A673 (cell line): ENCODE data around the gene MX2.

ENCODE experiments used
- EZH2 ChIP-seq: fragments of 200-600 bp; sonication (generic); IDR thresholded peaks from 2 replicates; pipeline ENCODE4 v1.6.1; 2017; ENCODE audit warnings: borderline replicate concordance, low read depth, mild to moderate bottlenecking, mixed read lengths, antibody characterized with exemption, low read length; ENCODE audit not compliant: poor library complexity, severe bottlenecking
- TF ChIP-seq, protein P1 (sequence below): fragments of 300-800, 200-600 bp; sonication (generic); conservative IDR thresholded peaks from 2 replicates; pipeline ENCODE4 v1.5.1; 2017; ENCODE audit warnings: low read depth, mild to moderate bottlenecking, antibody characterized with exemption, low read length, moderate library complexity, mixed read lengths

DNA sequence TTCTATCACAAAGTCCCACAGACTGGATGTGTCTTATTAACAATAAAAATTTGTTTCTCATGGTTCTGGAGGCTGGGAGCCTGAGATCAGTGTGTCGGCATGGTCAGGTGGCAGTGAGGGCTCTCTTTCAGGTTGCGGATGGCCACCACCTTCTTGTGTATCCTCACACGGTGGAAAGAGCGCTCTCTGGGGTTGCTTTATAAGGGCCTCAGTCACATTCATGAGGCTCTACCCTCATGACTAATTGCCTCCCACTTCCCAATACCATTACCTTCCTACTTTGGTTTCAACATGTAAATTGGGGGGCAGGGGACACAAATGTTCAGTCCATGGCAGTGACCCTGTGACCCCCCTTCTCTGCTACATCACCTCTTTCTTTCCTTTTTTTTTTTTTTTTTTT lies 43.5 kb downstream of the MX2 start:
- TF ChIP-seq EZH2: no peak
- TF ChIP-seq, protein P1, sequence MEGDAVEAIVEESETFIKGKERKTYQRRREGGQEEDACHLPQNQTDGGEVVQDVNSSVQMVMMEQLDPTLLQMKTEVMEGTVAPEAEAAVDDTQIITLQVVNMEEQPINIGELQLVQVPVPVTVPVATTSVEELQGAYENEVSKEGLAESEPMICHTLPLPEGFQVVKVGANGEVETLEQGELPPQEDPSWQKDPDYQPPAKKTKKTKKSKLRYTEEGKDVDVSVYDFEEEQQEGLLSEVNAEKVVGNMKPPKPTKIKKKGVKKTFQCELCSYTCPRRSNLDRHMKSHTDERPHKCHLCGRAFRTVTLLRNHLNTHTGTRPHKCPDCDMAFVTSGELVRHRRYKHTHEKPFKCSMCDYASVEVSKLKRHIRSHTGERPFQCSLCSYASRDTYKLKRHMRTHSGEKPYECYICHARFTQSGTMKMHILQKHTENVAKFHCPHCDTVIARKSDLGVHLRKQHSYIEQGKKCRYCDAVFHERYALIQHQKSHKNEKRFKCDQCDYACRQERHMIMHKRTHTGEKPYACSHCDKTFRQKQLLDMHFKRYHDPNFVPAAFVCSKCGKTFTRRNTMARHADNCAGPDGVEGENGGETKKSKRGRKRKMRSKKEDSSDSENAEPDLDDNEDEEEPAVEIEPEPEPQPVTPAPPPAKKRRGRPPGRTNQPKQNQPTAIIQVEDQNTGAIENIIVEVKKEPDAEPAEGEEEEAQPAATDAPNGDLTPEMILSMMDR: no peak
